ENCODE measurements around the gene RPL35.

GRCh38 chr9:124884376-124884775 is 22.6 kb upstream of the RPL35 start:
- TF ChIP-seq, protein P1, sequence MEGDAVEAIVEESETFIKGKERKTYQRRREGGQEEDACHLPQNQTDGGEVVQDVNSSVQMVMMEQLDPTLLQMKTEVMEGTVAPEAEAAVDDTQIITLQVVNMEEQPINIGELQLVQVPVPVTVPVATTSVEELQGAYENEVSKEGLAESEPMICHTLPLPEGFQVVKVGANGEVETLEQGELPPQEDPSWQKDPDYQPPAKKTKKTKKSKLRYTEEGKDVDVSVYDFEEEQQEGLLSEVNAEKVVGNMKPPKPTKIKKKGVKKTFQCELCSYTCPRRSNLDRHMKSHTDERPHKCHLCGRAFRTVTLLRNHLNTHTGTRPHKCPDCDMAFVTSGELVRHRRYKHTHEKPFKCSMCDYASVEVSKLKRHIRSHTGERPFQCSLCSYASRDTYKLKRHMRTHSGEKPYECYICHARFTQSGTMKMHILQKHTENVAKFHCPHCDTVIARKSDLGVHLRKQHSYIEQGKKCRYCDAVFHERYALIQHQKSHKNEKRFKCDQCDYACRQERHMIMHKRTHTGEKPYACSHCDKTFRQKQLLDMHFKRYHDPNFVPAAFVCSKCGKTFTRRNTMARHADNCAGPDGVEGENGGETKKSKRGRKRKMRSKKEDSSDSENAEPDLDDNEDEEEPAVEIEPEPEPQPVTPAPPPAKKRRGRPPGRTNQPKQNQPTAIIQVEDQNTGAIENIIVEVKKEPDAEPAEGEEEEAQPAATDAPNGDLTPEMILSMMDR (IDR thresholded peaks at IDR 0.05): no peak
- TF ChIP-seq EZH2 (IDR thresholded peaks at IDR 0.05): no peak
